Activated CD8-positive, alpha-beta memory T cell treated with anti-CD3 and anti-CD28 coated beads for 4 hours (primary cell): ENCODE data around the gene TP53TG5.
"Not testable (repeated sequence)": the region's sequence is repeated elsewhere in the genome, so short reads cannot be mapped to it uniquely, and the experiment has no call there.

Experiments used
- DNase-seq, 2 donors: peaks; one replicate each; pipeline ENCODE4 v3.0.0-alpha.2; 2020; ENCODE audit warnings: low read depth in 2 of 2

Gene TP53TG5

DNA sequence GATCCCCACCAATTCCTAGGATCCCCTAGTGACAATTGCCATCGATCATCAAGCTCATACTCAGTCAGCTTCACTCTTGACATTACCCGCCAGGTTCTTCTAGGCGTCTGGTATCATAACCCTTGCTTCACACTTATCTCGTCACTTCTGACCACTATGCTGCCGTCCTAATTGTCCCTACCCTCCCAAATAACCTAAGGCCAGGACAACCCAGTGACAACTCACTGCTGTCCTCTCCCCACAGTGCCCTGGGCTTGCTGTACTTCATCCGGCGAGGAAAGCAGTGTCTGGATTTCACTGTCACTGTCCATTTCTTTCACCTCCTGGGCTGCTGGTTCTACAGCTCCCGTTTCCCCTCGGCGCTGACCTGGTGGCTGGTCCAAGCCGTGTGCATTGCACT is 11.5 kb downstream of the TP53TG5 start:
- no peak for DNase-seq

DNA sequence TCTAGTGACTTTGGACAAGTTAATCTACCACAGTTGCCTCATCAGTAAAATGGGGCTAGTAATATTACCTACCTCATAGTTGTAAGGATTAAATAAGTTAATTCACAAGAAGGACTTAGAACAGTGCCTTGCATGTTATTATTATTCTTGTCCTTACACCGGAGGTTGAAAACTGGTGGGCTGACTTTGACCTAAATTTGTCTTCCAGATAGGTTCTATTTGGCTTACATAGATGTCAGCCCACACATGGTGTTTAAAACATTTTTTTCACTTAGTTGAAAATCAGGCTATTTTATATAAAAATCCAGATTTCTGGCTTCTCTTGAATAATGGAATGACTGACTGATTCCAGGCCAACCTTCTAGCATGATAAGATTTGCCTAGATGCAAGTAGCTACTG is 11.9 kb downstream of the TP53TG5 start:
- DNase-seq: no peak

DNA sequence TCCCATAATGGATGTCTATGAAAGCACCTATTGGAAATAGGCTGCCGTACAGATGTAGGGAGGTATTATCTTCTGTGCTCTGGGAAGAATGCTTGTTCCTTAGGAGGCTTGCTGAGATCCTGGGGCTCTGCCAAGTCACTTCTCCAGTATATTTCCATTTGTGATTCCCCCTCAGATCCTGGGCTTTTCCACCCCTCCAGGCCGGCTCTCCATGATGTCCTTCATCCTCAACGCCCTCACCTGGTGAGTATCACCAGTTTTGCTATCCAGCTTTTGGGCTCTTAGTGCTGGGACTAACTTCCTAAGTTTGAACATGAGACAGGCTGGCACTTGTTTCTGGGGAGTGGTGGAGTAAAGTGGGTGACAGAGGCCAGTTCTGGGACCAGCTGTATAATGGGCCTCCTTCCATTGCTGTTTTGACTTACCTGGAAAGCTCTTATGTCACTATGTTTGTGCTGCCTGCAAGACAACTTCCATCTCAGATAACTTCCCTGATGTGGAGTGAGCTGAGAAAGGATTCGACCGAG is 12.6 kb downstream of the TP53TG5 start:
- DNase-seq: no peak

DNA sequence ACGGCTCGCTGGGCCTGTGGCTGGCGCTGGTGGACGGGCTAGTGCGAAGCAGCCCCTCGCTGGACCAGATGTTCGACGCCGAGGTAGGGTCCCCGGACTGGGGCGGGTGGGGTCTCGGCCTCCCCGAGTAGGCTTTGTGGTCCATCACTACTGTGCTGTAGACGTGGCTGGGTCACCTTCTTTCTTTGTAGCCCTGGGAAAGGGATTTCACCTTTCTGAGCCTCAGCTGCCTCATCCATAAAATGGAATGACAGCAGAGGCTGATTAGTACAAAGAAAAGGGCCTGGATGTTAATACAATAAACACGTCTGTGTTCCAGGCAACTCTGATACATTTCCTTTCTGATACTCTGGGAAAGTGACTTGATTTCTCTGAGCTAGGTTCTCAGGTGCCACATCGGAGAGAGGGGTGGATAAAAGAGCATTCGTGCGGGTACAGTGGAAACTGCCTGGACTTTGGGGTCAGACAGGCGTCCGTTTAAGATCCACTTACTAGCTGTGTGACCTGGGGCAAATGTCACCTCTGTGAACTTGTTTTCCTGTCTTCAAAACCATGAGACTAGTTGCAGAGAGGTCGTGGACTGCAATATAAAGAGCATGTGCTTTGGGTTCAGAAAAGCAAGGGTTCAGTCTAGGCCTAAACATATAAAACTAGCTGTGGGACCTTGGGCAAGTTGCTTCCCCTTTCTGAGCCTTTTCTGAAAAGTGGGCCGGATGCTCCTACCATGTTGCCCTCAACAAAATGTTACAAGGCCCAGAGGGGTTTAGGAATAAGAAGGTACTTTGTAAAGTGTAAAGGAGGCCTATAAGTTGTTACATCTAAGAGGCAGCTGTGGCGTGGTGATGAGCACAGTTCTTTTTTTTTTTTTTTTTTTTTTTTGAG is 14.3 kb downstream of the TP53TG5 start:
- no peak for DNase-seq

DNA sequence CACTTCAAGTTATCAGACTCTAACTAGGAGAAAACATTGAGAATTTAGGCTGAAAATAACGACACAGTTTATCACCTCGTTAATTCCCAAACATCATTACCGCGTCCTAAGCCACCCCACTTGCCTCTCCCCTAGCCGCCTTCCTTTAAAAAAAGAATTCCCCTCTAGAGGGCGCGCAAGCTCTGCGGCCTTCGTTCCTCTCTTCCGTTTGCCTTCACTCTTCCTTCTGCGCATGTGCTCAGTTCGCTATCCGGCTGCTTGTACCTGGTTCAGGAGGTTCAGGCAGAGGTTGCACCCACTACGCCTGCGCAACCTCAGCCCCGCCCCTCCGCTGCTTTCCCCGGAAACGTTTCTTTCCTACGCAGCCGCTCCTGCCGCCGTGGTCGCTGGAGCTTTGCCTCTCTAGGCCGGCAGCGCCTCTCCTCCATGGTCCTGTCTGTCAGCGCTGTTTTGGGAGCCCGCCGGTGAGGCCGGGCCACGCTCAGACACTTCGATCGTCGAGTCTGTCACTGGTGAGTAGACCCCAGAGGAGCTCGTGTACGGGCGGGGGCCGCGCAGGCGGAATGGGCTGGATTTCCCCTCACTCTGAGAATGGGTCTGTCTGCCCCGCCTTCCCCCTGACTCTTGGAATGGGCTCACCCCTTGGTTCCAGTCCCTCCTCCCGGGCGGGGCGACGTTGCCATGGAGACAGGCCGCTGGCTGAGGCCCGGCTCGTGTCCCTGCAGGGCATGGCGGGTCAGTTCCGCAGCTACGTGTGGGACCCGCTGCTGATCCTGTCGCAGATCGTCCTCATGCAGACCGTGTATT is 15.1 kb downstream of the TP53TG5 start, which contains the start of gene SYS1:
Gene SYS1, plus strand, starts transcription at position 353 of the 807 bp plus-strand sequence. Its CDS starts 376 bp downstream, at position 729.
- peak; percentile 96 to 97 for DNase-seq

GRCh38 chr20:45361793-45362192 is 16.3 kb downstream of the TP53TG5 start:
- no peak for DNase-seq

GRCh38 chr20:45359406-45360148 is 18.5 kb downstream of the TP53TG5 start:
- no peak for DNase-seq

DNA sequence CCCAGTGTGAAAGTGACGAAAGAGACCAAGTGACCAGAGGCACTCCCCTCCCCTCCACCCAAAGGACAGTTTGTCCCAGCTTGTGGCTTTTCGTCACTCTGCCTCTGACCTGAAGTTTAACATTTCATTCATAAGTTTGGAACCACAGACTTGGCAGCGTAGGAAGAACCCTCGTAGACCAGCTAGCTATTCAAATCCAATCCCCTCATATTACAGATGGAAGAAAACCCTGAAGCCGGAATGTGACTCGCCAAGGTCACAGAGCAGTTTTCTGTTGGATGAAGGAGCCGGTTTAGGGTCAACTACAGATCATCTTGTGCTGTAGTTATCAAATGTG is 19.1 kb downstream of the TP53TG5 start:
- no peak for DNase-seq

DNA sequence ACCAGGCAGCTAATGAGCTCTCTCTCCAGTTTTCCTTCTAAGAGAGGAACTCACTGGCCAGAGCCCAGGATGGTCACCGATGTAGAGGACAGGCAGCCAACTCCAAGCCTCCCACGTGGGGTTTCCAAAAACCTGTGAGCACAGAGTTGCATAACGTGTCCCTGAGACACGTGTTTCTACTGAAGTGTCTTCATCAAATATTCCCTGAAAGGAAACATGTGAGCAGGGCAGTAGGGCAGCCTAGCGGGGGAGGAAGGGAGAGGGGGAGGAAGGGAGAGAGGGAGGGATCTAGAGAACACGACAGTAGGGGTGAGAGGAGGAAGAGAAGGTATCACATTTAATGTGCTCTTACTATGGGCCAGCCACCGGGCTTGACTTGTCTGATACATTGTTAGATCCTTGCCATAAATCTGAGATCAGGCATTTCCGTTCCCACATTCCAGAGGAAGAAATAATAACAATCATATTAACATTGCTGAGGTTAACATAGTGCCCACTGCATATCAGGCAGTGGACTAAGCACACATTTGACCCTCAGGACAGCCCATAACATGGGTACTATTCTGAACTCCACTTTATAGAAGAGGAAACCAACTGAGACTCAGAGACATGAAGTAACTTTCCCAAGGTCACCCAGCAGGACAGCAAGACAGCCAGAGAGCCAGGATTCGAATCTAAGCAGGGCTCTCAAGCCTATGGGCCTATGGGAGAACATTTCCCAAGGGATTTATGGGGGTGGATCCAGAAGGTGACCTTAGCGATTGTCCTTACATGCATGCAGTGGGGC is 19.6 kb downstream of the TP53TG5 start:
- DNase-seq: no peak

DNA sequence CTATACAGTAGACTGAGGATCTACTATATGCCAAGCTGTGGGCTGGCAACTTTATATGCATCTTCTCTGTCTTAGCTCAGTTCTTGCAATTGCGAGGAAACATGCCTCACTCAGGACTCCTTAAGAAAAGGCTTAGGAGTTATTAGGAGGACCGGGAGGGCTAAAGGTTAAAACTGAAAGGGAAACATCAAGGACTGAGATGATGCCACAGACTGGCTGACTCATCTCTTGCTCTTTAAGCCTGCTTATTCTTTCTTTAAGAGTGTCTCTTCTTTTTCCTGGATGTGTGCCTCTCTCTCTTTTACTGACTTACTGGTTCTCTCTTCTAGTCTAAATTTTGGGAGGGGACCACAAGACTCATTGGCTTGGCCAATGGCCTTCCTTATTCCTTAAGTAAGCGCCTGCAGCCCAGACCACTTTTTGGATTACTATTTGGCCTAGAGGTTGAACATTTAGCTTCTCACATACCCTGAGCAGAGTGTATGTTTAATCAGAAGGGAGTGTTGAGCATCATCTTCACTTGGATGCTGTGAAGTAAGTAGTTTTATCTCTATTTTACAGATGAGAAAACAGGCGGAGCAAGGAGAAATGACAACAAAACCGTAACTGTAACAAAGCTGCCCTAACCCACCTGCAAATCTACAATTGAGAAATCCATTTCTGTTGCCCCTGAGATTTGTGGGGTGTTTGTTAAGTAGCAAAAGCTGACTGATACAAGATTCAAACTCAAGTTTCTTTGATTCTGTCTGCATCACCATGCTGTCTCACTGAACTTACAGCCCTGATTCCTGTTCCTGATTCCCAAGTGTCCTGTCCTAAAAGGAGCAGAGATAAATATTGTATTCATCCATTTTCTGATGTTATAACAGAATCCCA is 22.7 kb downstream of the TP53TG5 start:
- no peak for DNase-seq

DNA sequence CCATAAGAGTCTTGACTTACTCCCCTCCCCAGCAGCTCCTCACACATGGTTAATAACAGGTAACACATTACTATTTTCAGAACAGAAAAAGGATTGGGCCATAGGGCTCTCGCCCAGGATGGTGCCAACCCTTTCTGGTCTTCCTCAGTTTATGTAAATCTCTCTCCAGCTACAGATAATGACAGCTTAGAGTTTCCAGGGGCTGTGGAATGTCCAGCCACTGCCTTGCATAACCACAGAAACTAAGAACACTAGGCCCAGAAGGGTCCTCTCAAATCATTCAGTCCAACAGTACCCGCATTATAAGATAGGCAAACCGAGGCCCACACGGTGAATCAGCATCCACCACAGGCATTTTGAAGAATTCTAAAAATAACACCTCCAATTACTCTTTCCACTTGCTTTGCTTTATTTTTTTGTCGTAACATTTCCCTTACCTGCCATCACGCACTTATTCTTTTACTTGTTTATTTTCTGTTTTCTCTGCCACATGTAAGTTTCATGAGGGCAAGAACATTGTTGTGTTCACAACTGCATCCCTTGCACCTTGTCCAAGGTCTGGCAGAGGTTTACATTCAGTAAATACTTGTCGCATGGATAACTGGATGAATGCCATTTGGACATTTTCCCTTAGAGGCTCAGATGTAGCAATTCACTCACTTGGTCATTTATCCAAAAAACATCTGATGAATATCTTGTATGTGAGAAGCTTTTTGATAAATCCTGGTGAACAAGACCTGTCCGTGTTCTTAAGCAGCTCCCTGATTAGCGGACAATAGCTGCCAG is 23.5 kb downstream of the TP53TG5 start:
- DNase-seq: no peak

DNA sequence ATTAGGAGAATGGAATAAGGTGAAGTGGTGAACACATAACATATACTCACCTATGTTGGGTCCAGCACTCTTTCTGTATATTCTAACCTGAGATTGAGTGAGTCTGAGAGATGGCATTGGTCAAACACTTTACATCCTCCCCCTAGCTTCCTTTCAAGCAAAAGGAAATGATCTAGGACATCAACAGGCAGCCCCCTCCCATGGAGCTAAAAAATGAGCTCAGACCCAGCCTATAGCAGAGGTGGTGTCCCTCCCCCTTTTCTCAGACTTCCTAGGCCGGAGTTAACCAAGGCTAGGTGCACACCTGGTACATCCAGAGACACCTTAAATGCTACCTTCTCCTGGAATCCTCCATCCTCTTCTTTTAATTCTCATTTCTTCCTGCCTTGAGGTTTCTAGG is 24.4 kb downstream of the TP53TG5 start:
- DNase-seq: no peak

DNA sequence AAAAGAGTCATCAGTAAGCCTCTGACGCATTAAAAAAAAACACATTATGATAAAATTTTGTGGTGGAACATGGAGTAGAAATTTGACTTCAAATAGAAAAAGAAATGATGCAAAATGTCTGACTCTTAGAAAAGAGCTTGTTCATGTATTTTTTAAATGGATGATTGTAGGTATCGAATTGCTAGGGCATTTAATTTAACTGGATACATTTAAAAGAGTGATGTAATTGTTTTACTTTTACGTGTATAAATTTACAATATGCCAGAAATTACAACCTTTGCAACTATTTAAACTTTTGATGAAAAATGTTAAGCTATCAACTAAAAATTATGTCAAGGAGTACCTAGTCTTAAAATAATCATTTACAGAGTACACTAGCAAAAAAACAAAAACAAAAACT is 25.4 kb downstream of the TP53TG5 start:
- DNase-seq: no peak

DNA sequence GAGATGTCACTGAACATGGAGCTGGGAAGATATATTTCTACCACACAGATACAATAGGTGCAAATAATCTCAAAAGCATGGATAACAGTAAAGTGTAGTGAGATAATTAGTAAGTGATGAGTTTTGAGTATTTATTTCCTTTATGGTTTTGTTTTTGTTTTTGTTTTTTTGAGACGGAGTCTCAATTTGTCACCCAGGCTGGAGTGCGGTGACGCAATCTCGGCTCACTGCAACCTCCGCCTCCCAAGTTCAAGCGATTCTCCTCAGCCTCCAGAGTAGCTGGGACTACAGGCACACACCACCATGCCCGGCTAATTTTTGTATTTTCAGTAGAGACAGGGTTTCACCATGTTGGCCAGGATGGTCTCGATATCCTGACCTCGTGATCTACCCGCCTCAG is 27.3 kb downstream of the TP53TG5 start:
- not testable (repeated sequence) for DNase-seq

DNA sequence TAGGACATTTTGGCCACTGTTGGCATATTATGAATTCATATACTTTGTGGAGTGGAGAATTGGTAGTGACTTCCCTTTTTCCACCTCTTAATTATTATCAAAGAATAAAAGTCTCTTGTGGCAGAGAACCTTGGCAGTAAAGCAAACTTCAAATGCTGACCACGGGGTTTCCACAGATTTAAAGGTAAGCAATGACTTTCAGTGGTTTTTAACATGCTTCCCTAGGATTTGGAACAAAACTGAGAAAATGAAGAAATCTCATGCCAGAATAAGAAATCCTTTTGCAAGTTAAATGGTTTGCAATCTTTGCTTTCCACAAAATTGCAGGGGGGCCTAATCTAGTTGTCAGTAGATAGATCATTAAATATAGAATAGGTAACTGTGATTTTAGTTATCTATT is 27.9 kb downstream of the TP53TG5 start:
- DNase-seq: no peak

- DNase-seq: peak; percentile 37 to 41
These were observed 30.0 kb downstream of the TP53TG5 start, which contains the start of gene SDC4 for GRCh38 chr20:45347936-45348778. Gene SDC4 (minus strand): TSS chr20:45348424. CDS start chr20:45348384, 40 bp downstream.

DNA sequence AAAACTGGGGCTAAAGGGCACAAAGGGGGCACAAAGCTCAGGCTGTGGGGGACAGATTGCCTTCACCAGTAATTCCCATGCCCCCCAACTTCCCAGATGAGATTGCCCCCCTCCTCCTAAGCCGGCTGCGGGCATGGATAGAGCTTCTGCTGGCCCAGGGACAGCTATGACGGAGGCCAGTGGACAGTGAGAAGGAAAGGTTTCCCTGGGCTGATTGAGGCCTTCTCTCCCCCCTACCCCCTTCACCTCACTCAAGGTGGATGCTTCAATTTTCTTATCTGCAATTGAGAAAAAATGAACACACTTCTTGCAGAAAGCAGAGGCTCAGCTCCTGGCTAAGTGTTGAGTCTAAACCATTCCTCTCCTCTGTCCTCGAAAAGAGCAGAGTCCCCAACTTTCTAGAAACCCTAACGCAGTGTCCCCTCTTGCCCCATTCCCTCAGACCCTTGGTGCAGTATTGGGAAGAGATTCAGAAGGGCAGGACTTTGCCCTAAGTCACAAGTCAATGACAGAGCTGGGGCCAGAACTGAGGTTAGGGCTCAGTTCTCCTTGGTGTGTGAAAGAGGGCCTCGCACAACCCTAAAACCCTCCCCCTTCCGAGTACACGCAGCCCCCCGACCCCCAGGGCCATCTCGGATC is 30.7 kb downstream of the TP53TG5 start:
- DNase-seq: no peak

- DNase-seq: no peak
These were observed 31.3 kb downstream of the TP53TG5 start for GRCh38 chr20:45346851-45347250.
